T-helper 2 cell treated with Interferon-gamma antibody and Interleukin-4, amounts not matched to agents 5 μg/mL and 100 μg/mL, for 36 hours (primary cell): ENCODE results near the gene PARD3.
"Not testable (repeated sequence)": the region's sequence is repeated elsewhere in the genome, so short reads cannot be mapped to it uniquely, and the experiment has no call there.

Experiments
- DNase-seq: peaks from one replicate; pipeline ENCODE4 v3.0.0; 2021; ENCODE audit warnings: low spot score
- H3K27ac Mint-ChIP-seq: one replicate; pipeline ENCODE4 v1.8.0; 2021; ENCODE audit warnings: mild to moderate bottlenecking, mixed read lengths
- H3K27me3 Mint-ChIP-seq: one replicate; pipeline ENCODE4 v1.8.0; 2021; ENCODE audit warnings: low read depth, mixed read lengths
- H3K36me3 Mint-ChIP-seq: one replicate; pipeline ENCODE4 v1.8.0; 2021; ENCODE audit warnings: low read depth, mixed read lengths
- H3K4me1 Mint-ChIP-seq: one replicate; pipeline ENCODE4 v1.8.0; 2021; ENCODE audit warnings: low read depth, mixed read lengths
- H3K4me3 Mint-ChIP-seq: one replicate; pipeline ENCODE4 v1.8.0; 2022; ENCODE audit warnings: mild to moderate bottlenecking, moderate library complexity, mixed read lengths
- H3K9me3 Mint-ChIP-seq: one replicate; pipeline ENCODE4 v1.8.0; 2021; ENCODE audit warnings: mixed read lengths

The PARD3 gene

DNA sequence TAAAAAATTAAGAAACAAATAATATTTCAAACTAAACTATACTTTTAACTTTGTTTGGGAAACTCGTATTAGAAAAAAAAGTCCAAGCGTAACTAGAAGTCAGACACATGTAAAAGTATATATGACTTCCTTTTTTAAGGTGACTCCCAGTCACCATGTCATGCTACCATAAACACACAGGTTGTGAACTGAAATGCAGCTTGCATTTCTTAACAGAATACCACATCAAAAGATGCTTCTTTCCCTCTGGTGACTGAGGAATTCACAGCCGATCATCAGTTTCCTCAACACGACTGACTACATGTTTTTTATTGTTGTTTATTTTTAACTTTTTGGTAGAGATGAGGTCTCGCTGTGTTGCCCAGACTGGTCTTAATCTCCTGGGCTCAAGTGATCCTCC, 445.0 kb downstream of the PARD3 start:
- Mint-ChIP-seq H3K27ac (no peak overlapping the region), H3K4me3 (no peak overlapping the region), H3K4me1 (peaks cover 3% of the 10 kb centered on the region), H3K36me3 (no peaks in the 10 kb centered on the region), H3K27me3 (no peaks in the 10 kb centered on the region), H3K9me3 (no peaks in the 10 kb centered on the region)
- DNase-seq = no peak

GRCh38 chr10:34369120-34369519, 446.0 kb downstream of the PARD3 start:
- Mint-ChIP-seq H3K27ac (no peak overlapping the region), H3K36me3 (no peaks in the 10 kb centered on the region), H3K4me1 (no peaks in the 10 kb centered on the region), H3K4me3 (no peak overlapping the region), H3K9me3 (no peaks in the 10 kb centered on the region), H3K27me3 (no peaks in the 10 kb centered on the region)
- DNase-seq = no peak

- Mint-ChIP-seq H3K27ac (no peak overlapping the region), H3K4me3 (no peak overlapping the region), H3K9me3 (no peaks in the 10 kb centered on the region), H3K36me3 (no peaks in the 10 kb centered on the region), H3K27me3 (no peaks in the 10 kb centered on the region), H3K4me1 (no peaks in the 10 kb centered on the region)
- DNase-seq = no peak
Measured at GRCh38 chr10:34364253-34365037, 450.7 kb downstream of the PARD3 start.

- H3K36me3 Mint-ChIP-seq = no peaks in the 10 kb centered on the region
- H3K4me3 Mint-ChIP-seq = no peak overlapping the region
- no peaks in the 10 kb centered on the region for H3K27me3 Mint-ChIP-seq
- no peaks in the 10 kb centered on the region for H3K9me3 Mint-ChIP-seq
- no peaks in the 10 kb centered on the region for H3K4me1 Mint-ChIP-seq
- DNase-seq = no peak
- no peak overlapping the region for H3K27ac Mint-ChIP-seq
Measured at GRCh38 chr10:34360984-34361383, 454.1 kb downstream of the PARD3 start.

GRCh38 chr10:34359435-34359813, 455.7 kb downstream of the PARD3 start:
- H3K4me3 Mint-ChIP-seq = no peak overlapping the region
- H3K4me1 Mint-ChIP-seq = no peaks in the 10 kb centered on the region
- no peak overlapping the region for H3K27ac Mint-ChIP-seq
- DNase-seq = no peak
- no peaks in the 10 kb centered on the region for H3K36me3 Mint-ChIP-seq
- H3K27me3 Mint-ChIP-seq = no peaks in the 10 kb centered on the region
- no peaks in the 10 kb centered on the region for H3K9me3 Mint-ChIP-seq

DNA sequence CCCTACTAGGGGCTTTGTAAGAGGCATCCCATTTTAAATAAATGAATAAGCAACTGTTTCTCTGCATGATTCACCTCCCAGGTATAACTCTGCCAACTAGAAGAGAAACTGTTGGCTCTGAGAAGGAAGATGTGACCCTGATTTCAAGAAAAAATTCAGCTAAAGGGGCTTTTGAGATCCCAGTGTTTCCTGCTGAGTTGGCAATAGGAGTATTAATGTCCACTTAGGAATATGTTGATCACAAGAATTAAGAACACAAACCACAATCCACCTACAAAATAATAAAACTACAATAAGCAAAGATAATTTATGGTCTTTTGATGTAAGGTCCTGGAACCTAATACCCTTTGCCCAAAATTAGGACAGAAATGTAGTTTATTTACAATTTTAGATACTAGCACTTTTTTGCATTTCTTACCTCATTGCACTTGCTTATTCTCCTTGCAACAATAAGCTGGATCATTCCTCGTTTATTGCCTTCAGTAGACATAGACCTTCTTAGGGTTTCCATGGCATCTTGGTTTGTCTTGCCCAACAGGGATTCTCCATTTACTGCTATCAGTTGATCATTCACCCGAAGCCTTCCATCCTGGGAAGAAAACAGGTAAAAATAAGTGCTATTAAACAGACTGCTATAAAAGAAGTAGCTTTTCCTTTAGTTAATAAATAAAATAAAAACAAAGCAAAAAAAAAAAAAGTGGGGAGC, 456.2 kb downstream of the PARD3 start:
- DNase-seq = no peak
- Mint-ChIP-seq H3K4me3 (no peak overlapping the region), H3K36me3 (no peaks in the 10 kb centered on the region), H3K27ac (no peak overlapping the region), H3K27me3 (no peaks in the 10 kb centered on the region), H3K9me3 (no peaks in the 10 kb centered on the region), H3K4me1 (no peaks in the 10 kb centered on the region)

GRCh38 chr10:34356463-34356862, 458.6 kb downstream of the PARD3 start:
- Mint-ChIP-seq H3K4me3 (no peak overlapping the region), H3K9me3 (no peaks in the 10 kb centered on the region), H3K4me1 (no peaks in the 10 kb centered on the region), H3K27ac (no peak overlapping the region), H3K36me3 (no peaks in the 10 kb centered on the region), H3K27me3 (no peaks in the 10 kb centered on the region)
- DNase-seq = no peak

DNA sequence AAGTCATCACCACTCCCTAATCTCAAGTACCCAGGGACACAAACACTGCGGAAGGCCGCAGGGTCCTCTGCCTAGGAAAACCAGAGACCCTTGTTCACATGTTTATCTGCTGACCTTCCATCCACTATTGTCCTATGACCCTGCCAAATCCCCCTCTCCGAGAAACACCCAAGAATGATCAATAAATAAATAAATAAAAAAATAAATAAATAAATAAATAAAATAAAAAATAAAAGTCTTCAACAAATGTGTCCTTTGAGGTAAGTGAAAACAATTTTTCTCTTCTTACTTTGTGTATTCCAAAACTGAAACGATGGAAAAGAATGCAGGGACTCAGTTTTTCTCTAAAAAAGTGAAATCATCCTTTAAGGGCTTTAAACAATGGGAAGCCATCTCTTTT, 461.6 kb downstream of the PARD3 start:
- H3K27ac Mint-ChIP-seq, H3K4me1 Mint-ChIP-seq, H3K27me3 Mint-ChIP-seq, H3K9me3 Mint-ChIP-seq, H3K4me3 Mint-ChIP-seq, DNase-seq, H3K36me3 Mint-ChIP-seq: not testable (repeated sequence)

DNA sequence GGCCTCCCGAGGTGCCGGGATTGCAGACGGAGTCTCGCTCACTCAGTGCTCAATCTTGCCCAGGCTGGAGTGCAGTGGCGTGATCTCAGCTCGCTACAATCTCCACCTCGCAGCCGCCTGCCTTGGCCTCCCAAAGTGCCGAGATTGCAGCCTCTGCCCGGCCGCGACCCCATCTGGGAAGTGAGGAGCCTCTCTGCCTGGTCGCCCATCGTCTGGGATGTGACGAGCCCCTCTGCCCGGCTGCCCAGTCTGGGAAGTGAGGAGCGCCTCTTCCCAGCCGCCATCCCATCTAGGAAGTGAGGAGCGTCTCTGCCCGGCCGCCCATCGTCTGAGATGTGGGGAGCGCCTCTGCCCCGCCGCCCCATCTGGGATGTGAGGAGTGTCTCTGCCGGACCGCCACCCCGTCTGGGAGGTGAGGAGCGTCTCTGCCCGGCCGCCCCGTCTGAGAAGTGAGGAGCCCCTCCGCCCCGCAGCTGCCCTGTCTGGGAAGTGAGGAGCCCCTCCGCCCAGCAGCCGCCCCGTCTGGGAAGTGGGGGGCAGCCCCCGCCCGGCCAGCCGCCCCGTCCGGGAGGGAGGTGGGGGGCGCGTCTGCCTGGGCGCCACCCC, 462.4 kb downstream of the PARD3 start:
- H3K9me3 Mint-ChIP-seq, H3K27ac Mint-ChIP-seq, H3K4me1 Mint-ChIP-seq, H3K27me3 Mint-ChIP-seq, H3K4me3 Mint-ChIP-seq, H3K36me3 Mint-ChIP-seq, DNase-seq: not testable (repeated sequence)

GRCh38 chr10:34351161-34351560, 463.9 kb downstream of the PARD3 start:
- H3K4me3 Mint-ChIP-seq = no peak overlapping the region
- H3K36me3 Mint-ChIP-seq = no peaks in the 10 kb centered on the region
- no peak overlapping the region for H3K27ac Mint-ChIP-seq
- H3K27me3 Mint-ChIP-seq = no peaks in the 10 kb centered on the region
- H3K4me1 Mint-ChIP-seq = no peaks in the 10 kb centered on the region
- H3K9me3 Mint-ChIP-seq = no peaks in the 10 kb centered on the region
- no peak for DNase-seq

DNA sequence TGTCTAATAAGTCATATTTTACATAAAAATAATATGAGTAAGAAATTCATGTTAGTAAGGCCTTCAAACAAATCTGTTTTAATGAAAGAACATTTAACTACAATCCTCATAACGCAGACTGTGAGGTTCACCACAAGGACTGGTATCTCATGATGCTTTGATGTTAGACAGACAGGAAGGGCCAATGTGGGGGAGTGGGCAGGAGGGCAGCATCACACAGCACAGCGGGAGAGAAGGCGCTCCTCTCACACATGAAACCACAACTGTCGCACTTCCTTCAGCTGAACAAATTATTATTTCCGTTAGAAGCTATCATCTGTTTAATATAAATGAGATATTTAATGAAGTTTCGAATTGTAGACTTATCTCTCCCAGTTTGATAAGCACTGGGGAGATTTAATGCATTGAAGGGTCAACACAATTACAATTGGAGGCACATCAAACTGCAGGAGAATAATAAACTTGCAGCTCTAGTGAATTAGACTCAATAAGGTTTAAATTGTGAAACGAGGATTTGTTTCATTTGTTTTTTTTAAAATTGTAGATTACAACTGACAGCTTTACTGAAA, 466.1 kb downstream of the PARD3 start:
- no peaks in the 10 kb centered on the region for H3K9me3 Mint-ChIP-seq
- no peak for DNase-seq
- no peaks in the 10 kb centered on the region for H3K27me3 Mint-ChIP-seq
- no peak overlapping the region for H3K4me3 Mint-ChIP-seq
- H3K27ac Mint-ChIP-seq = no peak overlapping the region
- no peaks in the 10 kb centered on the region for H3K4me1 Mint-ChIP-seq
- no peaks in the 10 kb centered on the region for H3K36me3 Mint-ChIP-seq

DNA sequence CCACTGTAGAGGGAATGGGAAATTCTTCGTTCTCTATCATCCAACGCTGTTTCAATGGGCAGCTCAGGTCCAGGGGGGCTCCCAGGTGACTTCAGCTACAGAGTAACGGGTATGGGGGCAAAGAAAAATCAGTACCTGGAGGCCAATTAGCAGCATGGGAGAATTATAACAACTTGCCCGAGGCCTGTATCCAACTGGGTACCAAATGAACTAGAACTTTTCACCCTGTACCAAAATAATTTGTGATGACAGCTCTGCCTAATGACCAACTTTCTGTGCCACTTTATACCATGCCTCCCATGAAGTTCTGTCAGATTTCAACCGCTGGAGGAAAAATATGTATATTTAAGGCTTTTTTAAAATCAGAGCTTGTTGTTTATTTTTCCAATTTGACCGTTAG, 467.1 kb downstream of the PARD3 start:
- no peaks in the 10 kb centered on the region for H3K9me3 Mint-ChIP-seq
- no peaks in the 10 kb centered on the region for H3K4me1 Mint-ChIP-seq
- no peak overlapping the region for H3K4me3 Mint-ChIP-seq
- no peak for DNase-seq
- H3K27ac Mint-ChIP-seq = no peak overlapping the region
- no peaks in the 10 kb centered on the region for H3K27me3 Mint-ChIP-seq
- no peaks in the 10 kb centered on the region for H3K36me3 Mint-ChIP-seq

GRCh38 chr10:34347131-34347530, 468.0 kb downstream of the PARD3 start:
- no peaks in the 10 kb centered on the region for H3K27me3 Mint-ChIP-seq
- no peaks in the 10 kb centered on the region for H3K9me3 Mint-ChIP-seq
- H3K36me3 Mint-ChIP-seq = no peaks in the 10 kb centered on the region
- DNase-seq = no peak
- H3K4me1 Mint-ChIP-seq = no peaks in the 10 kb centered on the region
- no peak overlapping the region for H3K27ac Mint-ChIP-seq
- no peak overlapping the region for H3K4me3 Mint-ChIP-seq

DNA sequence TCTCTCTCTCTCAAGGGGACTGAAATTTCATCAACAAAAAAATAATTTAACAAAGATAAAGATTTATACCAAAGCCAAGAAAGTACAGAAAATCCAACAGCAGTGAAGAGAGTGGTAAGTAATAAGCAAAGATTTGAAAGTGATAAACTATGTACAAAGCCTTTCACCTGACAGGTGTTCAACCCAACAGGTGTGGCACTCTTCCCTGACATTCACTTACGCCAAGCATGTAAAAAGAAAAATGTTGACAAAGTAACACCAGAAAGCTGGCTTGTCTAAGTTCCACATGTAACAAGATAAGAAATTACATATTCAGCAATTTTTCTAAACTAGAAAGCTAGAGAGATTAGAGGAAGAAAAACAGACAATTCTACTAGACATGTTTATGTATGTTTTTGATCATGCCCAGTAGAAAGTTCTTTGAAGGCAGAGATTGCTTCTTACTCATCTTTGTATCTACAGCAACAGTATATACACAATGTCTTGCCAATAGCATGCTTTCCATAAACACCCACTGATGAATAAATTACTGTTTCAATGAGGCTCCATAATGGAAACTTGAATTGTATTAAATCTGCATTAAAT, 468.5 kb downstream of the PARD3 start:
- no peak overlapping the region for H3K27ac Mint-ChIP-seq
- H3K9me3 Mint-ChIP-seq = no peaks in the 10 kb centered on the region
- DNase-seq = no peak
- H3K27me3 Mint-ChIP-seq = no peaks in the 10 kb centered on the region
- H3K36me3 Mint-ChIP-seq = no peaks in the 10 kb centered on the region
- H3K4me1 Mint-ChIP-seq = no peaks in the 10 kb centered on the region
- no peak overlapping the region for H3K4me3 Mint-ChIP-seq
